Subcutaneous abdominal adipose tissue (tissue), 5 donors: ENCODE measurements around the gene TWIST2.

Experiments used
- H3K27ac ChIP-seq: one replicate; pipeline ENCODE4 v1.7.0; 2013; ENCODE audit warnings: low read depth, mild to moderate bottlenecking, inconsistent platforms, low read length, moderate library complexity
- H3K27me3 ChIP-seq, 5 donors: one replicate each; pipeline ENCODE4 v1.7.0; 2013; ENCODE audit warnings: low read length in 5 of 5, inconsistent platforms in 1 of 5; ENCODE audit not compliant: control insufficient read depth in 5 of 5, insufficient read depth in 4 of 5
- H3K36me3 ChIP-seq, 5 donors: one replicate each; pipeline ENCODE4 v1.7.0; 2013; ENCODE audit warnings: low read length in 5 of 5; ENCODE audit not compliant: control insufficient read depth in 5 of 5, insufficient read depth in 5 of 5
- H3K4me1 ChIP-seq, 5 donors: one replicate each; pipeline ENCODE4 v1.7.0; 2013; ENCODE audit warnings: low read length in 5 of 5, mild to moderate bottlenecking in 3 of 5, moderate library complexity in 1 of 5; ENCODE audit not compliant: control insufficient read depth in 5 of 5, insufficient read depth in 5 of 5
- H3K4me3 ChIP-seq, 5 donors: one replicate each; pipeline ENCODE4 v1.7.0; 2013; ENCODE audit warnings: low read length in 5 of 5, low read depth in 1 of 5
- H3K9ac ChIP-seq, 5 donors: one replicate each; pipeline ENCODE4 v1.7.0; 2013; ENCODE audit warnings: low read length in 5 of 5, mild to moderate bottlenecking in 4 of 5, moderate library complexity in 3 of 5
- H3K9me3 ChIP-seq, 5 donors: one replicate each; pipeline ENCODE4 v1.7.0; 2013; ENCODE audit warnings: low read length in 5 of 5; ENCODE audit not compliant: control insufficient read depth in 5 of 5
- donor health status: healthy.
- donor health status: healthy.
- donor health status: healthy.
- donor health status: healthy.
- donor health status: healthy.

TWIST2 gene

DNA sequence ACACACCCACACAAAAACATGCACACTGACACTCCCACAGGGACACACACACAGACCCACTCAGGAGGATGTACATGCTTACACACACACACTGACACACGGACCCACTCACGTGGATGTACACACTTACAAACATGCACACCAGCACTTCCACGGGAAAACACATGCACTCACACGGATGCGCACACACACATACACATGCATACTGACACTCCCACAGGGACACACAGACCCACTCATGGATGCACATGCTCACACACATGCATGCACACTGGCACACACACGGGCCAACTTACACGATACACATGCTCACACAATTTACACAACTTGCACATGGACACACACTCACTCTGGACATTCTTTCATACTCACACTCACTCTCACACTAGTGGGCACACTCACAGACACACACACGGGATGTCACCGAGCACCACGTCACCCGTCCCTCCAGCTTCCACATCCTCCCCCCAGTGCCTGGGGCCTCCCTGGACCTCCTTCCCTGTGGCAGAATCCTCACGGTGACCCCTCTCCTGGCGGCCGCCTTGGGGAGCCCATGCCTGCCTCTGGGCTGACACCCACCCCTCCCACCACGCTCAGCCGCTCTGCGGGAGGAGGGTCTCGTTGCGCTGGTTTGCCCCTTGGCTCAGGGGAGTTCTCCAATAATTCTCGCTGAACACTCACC, 58.5 kb downstream of the TWIST2 start:
- H3K27me3 ChIP-seq: no peaks in the 10 kb centered on the region
- peaks cover 0 to 14% (median 10%) of the 10 kb centered on the region in 5 donors for H3K36me3 ChIP-seq
- H3K4me1 ChIP-seq: peaks cover 7 to 42% (median 24%) of the 10 kb centered on the region in 5 donors
- no peaks in the 10 kb centered on the region for H3K9me3 ChIP-seq
- no peak overlapping the region for H3K4me3 ChIP-seq
- no peak overlapping the region for H3K27ac ChIP-seq
- H3K9ac ChIP-seq: no peak overlapping the region

DNA sequence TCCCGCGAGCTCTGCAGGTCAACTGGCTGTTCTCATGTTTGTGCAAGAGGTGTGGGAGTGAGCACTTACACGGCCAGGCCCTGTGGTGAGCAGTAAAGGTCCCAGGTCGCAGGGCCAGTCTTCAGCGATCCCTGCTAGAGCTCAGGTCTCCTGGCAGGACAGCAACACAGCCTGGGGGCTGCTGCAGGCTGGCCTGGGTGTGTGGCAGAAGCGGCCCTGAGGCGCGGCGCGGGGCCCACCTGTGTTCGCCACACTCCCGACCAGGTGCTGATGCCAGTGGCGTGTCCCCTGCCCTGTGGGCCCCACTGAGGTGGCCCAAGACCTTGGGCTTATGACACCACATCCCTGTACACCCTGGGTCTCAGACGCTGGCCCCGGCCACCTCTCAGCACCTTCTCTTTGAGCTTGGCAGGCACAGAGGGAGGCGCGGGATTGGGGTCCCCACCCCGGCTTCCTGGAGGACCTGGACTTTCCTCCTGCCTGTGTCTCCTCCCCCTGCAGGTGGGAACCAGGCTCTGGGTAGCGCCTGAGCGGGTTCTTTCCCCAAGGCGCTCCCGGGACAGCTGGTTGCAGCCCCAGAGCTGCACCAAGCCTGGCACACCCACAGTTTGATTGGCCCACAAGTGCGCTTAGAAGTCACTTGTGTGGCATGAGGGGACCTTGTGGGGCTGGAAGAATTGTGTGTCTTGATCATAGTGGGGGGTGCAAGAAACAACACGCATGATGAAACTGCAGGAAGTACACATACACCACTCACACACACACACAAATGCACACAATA, 59.2 kb downstream of the TWIST2 start:
- no peak overlapping the region for H3K27ac ChIP-seq
- H3K9ac ChIP-seq: no peak overlapping the region
- no peaks in the 10 kb centered on the region for H3K27me3 ChIP-seq
- H3K4me1 ChIP-seq: peaks cover 10 to 43% (median 26%) of the 10 kb centered on the region in 5 donors
- H3K36me3 ChIP-seq: peaks cover 0 to 20% (median 17%) of the 10 kb centered on the region in 5 donors
- H3K9me3 ChIP-seq: no peaks in the 10 kb centered on the region
- no peak overlapping the region for H3K4me3 ChIP-seq

DNA sequence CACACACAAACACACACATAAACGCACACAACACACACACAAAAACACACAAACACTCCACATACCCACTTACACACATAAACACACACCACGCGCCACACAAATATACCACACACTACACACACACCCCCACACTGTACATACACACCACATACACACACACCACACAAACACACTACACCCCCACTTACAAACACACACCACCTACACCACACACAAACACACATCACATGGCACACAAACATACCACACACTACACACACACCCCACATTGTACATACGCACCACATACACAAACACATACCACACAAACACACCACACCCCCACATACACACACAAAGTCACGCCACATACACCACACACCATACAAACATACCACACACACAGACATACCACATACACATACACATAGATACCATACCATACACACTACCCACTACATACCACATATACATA, 59.9 kb downstream of the TWIST2 start:
- no peak overlapping the region for H3K27ac ChIP-seq
- H3K9me3 ChIP-seq: no peaks in the 10 kb centered on the region
- peaks cover 10 to 44% (median 26%) of the 10 kb centered on the region in 5 donors for H3K4me1 ChIP-seq
- H3K36me3 ChIP-seq: peaks cover 0 to 23% (median 19%) of the 10 kb centered on the region in 5 donors
- no peak overlapping the region for H3K4me3 ChIP-seq
- no peaks in the 10 kb centered on the region for H3K27me3 ChIP-seq
- H3K9ac ChIP-seq: no peak overlapping the region

DNA sequence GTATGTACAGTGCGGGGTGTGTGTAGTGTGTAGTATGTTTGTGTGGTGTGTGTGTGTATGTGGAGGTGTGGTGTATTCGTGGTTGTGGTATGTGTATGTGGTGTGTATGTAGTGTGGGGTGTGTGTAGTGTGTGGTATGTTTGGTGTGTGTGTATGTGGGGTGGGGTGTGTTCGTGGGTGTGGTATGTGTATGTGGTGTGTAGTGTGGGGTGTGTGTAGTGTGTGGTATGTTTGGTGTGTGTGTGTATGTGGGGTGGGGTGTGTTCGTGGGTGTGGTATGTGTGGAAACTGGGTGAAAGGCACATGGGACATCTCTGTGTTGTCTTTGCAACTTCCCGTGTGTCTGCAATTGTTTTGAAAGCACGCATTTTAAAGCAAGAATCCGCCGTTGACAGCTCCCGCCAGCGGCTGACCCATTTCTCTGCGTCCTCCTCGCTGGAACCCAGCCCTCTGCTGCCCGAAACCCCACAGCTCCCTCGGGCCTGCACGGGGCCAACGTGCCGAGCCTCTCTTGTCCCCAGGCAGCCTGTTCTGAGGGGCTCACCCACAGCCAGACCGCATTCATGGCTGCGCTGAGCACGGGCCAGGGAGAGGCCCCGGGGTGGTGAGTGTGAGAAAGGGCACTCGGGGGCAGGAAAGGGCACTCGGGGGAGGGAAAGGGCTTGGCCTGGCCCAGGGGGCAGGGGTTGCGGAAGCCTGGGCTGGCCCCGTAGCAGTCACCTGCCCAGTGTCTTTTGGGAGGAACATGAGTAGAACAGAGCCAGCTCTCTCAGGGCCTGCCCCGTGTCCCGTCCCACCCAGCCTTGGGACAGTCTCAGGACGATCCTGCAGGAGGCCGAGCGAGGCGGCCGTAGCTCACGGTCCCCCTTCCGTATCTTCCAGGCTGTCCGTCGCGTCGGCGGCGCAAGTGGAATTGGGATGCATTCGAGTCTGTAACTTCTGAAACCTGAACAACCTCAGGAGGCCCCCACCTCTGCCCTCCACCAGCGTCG, 61.4 kb downstream of the TWIST2 start:
- Histone ChIP-seq H3K4me3 (peak overlapping the region in 1 of 5 donors; percentile 40), H3K4me1 (peaks cover 10 to 44% (median 26%) of the 10 kb centered on the region in 5 donors), H3K9ac (peak overlapping the region in 1 of 5 donors; percentile 26), H3K9me3 (no peaks in the 10 kb centered on the region), H3K27ac (peak overlapping the region; percentile 68), H3K36me3 (peaks cover 0 to 28% (median 22%) of the 10 kb centered on the region in 5 donors), H3K27me3 (no peaks in the 10 kb centered on the region)

DNA sequence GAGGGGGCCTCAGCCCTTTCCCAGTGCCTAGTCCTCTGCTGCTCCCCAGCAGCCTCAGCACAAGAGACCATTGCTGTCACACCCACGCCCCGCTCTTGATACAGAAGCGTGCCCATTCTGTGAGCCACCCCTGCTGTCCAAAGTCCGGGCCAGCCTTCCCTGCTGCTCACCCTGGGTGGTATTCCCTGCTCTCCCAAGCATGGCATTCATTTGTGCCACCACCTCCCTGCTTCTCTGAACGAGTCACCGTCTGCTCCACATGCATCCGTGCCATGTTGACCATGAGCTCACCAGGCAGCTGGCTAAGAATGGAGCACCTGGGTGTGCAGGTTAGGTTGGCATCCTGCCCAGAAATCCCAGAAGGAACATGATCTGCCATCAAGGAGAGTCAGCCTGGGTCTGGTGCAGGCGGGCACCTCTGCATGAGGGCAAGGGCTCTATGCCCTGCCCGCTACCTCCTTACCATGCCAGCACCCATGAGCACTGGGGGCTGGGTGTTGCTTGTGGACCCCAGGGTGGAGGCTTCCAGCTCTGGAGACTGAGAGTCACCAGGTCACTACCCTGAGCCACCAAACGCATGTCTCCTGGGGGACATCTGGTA, 63.0 kb downstream of the TWIST2 start:
- Histone ChIP-seq H3K4me1 (peaks cover 10 to 46% (median 26%) of the 10 kb centered on the region in 5 donors), H3K9ac (no peak overlapping the region), H3K36me3 (peaks cover 0 to 28% (median 22%) of the 10 kb centered on the region in 5 donors), H3K4me3 (peak overlapping the region in 1 of 5 donors; percentile 4), H3K27me3 (no peaks in the 10 kb centered on the region), H3K27ac (no peak overlapping the region), H3K9me3 (peaks cover 0 to 12% (median 7%) of the 10 kb centered on the region in 5 donors)

DNA sequence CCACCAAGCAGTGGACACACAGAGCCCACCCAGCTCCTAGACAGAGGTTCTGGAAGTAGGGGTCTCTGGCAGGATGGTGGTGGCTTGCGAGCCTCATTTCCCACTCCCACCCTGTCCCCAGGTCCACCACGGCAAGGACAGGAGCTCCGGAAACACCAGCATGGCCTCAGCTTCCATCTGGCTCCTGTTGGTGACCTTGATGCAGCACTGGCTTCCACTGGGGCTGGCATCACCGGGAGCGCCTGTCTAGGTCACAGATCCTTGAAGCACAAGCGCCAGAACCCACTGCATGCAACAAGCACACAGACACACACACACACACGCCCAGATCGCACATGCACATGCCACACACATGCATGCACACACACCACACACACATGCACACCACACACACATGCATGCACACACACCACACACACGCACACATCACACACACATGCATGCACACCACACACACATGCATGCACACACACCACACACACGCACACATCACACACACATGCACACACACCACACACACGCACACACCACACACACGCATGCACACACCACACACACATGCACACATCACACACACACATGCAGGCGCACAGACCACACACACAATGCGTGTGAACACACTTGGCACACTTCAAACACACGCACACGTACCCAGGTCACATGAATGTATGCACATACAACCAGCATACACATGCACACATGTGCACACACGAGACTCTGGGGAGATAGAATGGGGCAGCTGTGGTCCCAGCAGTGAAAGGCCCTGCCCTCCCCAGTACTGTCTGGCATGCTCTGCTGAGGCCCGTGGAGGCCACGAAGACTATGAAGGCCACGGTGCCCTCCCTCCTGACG, 63.7 kb downstream of the TWIST2 start:
- no peak overlapping the region for H3K27ac ChIP-seq
- H3K4me1 ChIP-seq: peaks cover 7 to 46% (median 26%) of the 10 kb centered on the region in 5 donors
- H3K9me3 ChIP-seq: peaks cover 0 to 12% (median 7%) of the 10 kb centered on the region in 5 donors
- no peak overlapping the region for H3K9ac ChIP-seq
- H3K27me3 ChIP-seq: no peaks in the 10 kb centered on the region
- no peak overlapping the region for H3K4me3 ChIP-seq
- H3K36me3 ChIP-seq: peaks cover 0 to 24% (median 22%) of the 10 kb centered on the region in 5 donors

DNA sequence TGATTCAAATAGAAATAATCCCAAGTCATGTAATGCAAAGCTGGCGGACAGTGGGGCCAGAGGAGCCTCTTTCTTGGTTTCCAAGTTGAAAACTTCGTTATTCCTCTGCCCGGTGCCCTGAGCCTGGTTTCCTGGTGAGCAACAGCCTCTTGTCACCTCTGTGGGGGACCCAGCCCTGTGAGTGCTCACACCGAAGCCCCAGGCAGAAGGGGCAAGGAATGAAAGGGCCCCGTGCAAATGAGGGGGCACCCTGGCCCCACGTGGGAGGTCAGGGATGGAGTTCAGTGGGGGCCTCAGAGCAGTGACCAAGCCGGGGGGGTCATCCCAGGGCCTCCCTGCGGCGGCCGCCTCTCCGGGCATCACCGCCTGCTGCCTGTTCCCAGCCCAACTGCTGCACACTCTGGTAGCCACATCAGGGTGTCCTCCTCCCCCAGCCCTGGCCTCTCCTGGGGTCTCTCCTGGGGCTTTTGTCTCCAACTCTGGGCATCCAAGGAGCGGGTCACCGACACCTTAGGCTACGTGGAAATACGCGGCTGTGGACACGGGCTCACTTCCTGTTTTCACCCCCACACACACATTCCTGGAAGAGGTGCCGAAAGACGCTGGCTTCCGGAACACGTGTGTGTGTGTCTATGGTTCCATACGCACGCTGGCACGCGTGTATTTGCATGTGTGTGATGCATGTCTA, 64.5 kb downstream of the TWIST2 start:
- H3K36me3 ChIP-seq: peaks cover 0 to 24% (median 22%) of the 10 kb centered on the region in 5 donors
- H3K9ac ChIP-seq: no peak overlapping the region
- no peak overlapping the region for H3K4me3 ChIP-seq
- peaks cover 5 to 46% (median 26%) of the 10 kb centered on the region in 5 donors for H3K4me1 ChIP-seq
- no peak overlapping the region for H3K27ac ChIP-seq
- H3K27me3 ChIP-seq: no peaks in the 10 kb centered on the region
- peaks cover 0 to 12% (median 7%) of the 10 kb centered on the region in 5 donors for H3K9me3 ChIP-seq
